Measurements from ENCODE around the gene SLC16A14.
"Not testable (repeated sequence)": the region's sequence is repeated elsewhere in the genome, so short reads cannot be mapped to it uniquely, and the experiment has no call there.

The SLC16A14 gene, protein sequence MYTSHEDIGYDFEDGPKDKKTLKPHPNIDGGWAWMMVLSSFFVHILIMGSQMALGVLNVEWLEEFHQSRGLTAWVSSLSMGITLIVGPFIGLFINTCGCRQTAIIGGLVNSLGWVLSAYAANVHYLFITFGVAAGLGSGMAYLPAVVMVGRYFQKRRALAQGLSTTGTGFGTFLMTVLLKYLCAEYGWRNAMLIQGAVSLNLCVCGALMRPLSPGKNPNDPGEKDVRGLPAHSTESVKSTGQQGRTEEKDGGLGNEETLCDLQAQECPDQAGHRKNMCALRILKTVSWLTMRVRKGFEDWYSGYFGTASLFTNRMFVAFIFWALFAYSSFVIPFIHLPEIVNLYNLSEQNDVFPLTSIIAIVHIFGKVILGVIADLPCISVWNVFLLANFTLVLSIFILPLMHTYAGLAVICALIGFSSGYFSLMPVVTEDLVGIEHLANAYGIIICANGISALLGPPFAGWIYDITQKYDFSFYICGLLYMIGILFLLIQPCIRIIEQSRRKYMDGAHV

GRCh38 chr2:230068651-230069055, at the start of gene SLC16A14:
Gene SLC16A14 (minus strand): TSS chr2:230068924. CDS start chr2:230059352, 9,572 bp downstream.
- in situ Hi-C loops (cut with HindIII; ENCODE audit: low sequenced_read_pairs) = no loop called here

DNA sequence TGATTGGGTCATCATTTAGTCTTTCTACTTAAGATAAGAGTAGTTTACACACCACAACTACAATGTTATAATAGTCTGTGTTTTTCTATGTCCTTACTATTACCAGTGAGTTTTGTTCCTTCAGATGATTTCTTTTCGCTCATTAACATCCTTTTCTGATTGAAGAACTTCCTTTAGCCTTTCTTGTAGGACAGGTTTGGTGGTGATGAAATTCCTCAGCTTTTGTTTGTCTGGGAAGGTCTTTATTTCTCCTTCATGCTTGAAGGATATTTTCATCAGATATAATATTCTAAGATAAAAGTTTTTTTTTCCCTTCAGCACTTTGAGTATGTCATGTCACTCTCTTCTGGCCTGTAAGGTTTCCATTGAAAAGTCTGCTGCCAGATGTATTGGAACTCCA, 38.0 kb upstream of the SLC16A14 start:
- in situ Hi-C loops (cut with HindIII; ENCODE audit: low sequenced_read_pairs) = no loop called here

- in situ Hi-C loops (cut with HindIII; ENCODE audit: low sequenced_read_pairs) = not testable (repeated sequence)
Observed at GRCh38 chr2:230101967-230102366, 33.2 kb upstream of the SLC16A14 start.

GRCh38 chr2:230097841-230098240, 29.1 kb upstream of the SLC16A14 start:
- in situ Hi-C loops (cut with HindIII; ENCODE audit: low sequenced_read_pairs) = no loop called here

DNA sequence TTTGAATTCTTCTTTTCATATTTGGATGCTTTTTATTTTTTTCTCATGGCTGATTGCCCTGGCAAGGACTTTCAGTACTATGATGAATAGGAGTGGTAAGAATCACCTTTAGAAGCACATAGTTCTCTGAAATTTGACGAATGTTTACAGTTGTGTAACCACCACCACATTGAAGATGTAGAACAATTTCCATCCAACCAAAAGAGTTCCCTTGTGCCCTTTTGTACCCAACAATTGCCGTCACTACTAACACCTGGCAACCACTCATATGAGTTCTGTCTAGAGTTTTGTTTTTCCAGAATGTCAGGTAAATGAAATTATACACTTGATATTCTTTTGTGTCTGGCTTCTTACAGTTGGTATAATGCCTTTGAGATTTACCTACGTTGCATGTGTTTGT, 28.7 kb upstream of the SLC16A14 start:
- in situ Hi-C loops (cut with HindIII; ENCODE audit: low sequenced_read_pairs) = no loop called here

GRCh38 chr2:230090967-230091366, 22.2 kb upstream of the SLC16A14 start:
- in situ Hi-C loops (cut with HindIII; ENCODE audit: low sequenced_read_pairs) = no loop called here

DNA sequence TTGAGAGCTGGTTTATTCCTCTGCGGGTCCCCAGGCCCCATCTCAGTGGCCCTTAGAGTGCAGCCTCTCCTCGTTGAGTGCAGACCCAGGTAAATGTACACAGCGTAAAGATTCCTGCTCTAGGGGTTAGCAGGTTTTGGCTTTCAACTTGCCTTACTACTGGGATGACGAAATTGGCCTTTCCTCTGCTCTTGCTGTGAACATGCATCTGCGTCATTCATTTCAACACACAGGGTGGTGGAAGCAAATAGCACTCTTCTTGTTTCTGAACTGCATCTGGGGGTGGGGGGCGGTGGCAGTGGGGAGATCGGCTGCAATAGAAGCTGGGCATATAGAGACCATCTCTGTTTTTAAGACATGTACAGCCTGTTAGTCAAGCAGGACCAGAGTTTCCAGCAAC, 16.5 kb upstream of the SLC16A14 start:
- in situ Hi-C loops (cut with HindIII; ENCODE audit: low sequenced_read_pairs) = no loop called here

DNA sequence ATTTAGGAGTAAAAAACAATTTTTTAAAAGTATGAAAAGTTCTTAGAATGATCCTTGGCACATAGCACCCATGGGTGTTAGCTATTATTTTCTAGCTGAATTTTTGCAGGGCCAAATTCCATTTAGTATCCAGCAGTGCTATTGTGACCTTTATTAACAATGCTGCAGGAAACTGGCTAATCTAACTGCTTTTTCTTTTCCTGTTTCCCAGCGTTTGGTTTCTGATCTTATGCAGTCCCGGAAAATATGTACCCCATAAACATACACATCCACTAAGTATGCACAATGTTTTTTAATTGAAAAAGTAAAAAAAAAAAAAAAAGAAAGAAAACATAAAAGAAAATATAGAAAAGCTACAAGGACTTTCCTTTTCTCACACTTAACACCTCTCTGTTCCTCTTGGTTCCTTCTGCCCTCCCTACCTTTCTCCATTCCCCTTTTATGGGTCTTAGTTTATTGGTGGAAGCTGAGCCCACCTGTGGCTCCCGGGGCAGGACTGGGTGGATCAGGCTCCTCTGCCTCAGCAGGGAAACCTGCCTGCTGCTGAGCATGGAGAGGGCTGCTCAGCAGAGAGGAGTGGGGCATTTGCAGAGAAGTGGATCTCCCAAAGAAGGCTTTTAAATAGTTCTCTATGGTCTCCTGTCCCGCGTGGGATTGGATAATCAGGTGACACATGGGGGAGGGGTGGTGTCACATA, 9.3 kb upstream of the SLC16A14 start:
- in situ Hi-C loops (cut with HindIII; ENCODE audit: low sequenced_read_pairs) = no loop called here

- in situ Hi-C loops (cut with HindIII; ENCODE audit: low sequenced_read_pairs) = no loop called here
Observed at GRCh38 chr2:230076819-230077218, 8.1 kb upstream of the SLC16A14 start.

GRCh38 chr2:230075988-230076631, 7.4 kb upstream of the SLC16A14 start:
- in situ Hi-C loops (cut with HindIII; ENCODE audit: low sequenced_read_pairs) = no loop called here

GRCh38 chr2:230071421-230071820, 2.7 kb upstream of the SLC16A14 start:
- in situ Hi-C loops (cut with HindIII; ENCODE audit: low sequenced_read_pairs) = no loop called here

- in situ Hi-C loops (cut with HindIII; ENCODE audit: low sequenced_read_pairs) = no loop called here
Observed at GRCh38 chr2:230069402-230069801, 678 bp upstream of the SLC16A14 start.

GRCh38 chr2:230068016-230068650, 591 bp downstream of the SLC16A14 start:
- in situ Hi-C loops (cut with HindIII; ENCODE audit: low sequenced_read_pairs) = no loop called here

DNA sequence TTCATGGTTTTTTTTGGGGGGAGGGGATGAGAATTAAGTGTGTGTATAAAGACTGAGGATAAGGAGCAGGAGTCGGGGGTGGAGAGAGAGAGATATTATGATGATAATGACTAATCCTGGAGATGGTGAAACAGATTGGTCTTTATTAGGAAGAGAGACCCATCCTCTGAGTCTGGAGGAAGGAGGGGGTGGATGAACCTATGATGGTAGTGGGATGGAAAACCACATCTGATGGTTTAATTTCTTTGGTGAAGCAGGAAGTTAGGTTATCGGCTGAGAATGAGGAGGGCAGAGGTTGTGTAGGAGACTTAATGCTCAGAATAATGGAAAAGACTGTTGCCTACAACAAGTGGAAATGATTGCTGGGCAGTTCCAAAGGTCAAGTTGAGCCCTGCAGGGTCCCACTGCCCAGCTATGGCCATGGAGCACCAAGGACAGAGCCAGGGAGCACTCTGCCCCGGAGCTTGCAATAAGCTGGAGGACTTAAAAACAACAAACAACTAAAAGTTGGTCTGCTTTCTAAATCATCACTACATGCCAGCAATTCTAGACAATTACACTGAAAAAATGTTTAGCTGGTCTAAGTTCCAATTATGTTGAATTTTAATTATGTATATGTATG, 7.9 kb downstream of the SLC16A14 start:
- in situ Hi-C loops (cut with HindIII; ENCODE audit: low sequenced_read_pairs) = no loop called here

- in situ Hi-C loops (cut with HindIII; ENCODE audit: low sequenced_read_pairs) = no loop called here
Observed at GRCh38 chr2:230053753-230054478, 14.8 kb downstream of the SLC16A14 start.

DNA sequence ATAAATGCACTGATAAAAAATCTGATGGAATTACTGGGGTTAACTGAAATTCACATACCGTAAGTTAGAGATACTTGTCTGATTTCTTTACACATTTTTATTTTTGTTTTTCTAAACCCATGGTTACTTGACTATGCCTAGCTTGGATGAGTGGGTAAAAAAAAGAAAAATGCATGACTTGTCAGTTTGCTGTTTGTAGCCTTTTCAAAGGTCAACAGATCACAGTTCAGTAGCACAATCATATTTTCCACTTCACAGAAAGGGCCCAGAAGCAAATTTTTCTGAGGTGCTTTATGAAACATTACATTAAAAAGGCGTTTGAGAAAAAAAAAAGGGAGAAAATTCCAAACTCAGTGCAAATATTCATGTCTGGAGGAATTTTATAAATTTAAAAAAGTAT, 16.4 kb downstream of the SLC16A14 start:
- in situ Hi-C loops (cut with HindIII; ENCODE audit: low sequenced_read_pairs) = no loop called here

GRCh38 chr2:230050136-230050535, 18.6 kb downstream of the SLC16A14 start:
- in situ Hi-C loops (cut with HindIII; ENCODE audit: low sequenced_read_pairs) = no loop called here

- in situ Hi-C loops (cut with HindIII; ENCODE audit: low sequenced_read_pairs) = no loop called here
Observed at GRCh38 chr2:230048010-230048671, 20.6 kb downstream of the SLC16A14 start.

GRCh38 chr2:230046491-230046890, 22.2 kb downstream of the SLC16A14 start:
- in situ Hi-C loops (cut with HindIII; ENCODE audit: low sequenced_read_pairs) = no loop called here

Measured in endothelial cell of hepatic sinusoid (primary cell).